IgD-negative memory B cell (primary cell): Measurements from ENCODE around the gene TAS2R19. TPM values are rescaled to one million over a fixed set of nuclear protein-coding genes. Genes with fewer than 3 reads are reported as not detected.

Experiments used
- H3K27ac Mint-ChIP-seq, 3 donors: one replicate each; pipeline ENCODE4 v1.8.0; 2020 to 2022; ENCODE audit warnings: mild to moderate bottlenecking in 3 of 3, mixed read lengths in 3 of 3, moderate library complexity in 1 of 3
- H3K27me3 Mint-ChIP-seq: one replicate; pipeline ENCODE4 v1.8.0; 2021; ENCODE audit warnings: mixed read lengths
- H3K36me3 Mint-ChIP-seq: one replicate; pipeline ENCODE4 v1.8.0; 2020; ENCODE audit warnings: mild to moderate bottlenecking, mixed read lengths
- H3K4me1 Mint-ChIP-seq, 3 donors: one replicate each; pipeline ENCODE4 v1.8.0; 2020 to 2022; ENCODE audit warnings: mixed read lengths in 3 of 3, mild to moderate bottlenecking in 1 of 3
- H3K4me3 Mint-ChIP-seq, 4 donors: one replicate each; pipeline ENCODE4 v1.8.0; 2020 to 2022; ENCODE audit warnings: mild to moderate bottlenecking in 4 of 4, mixed read lengths in 4 of 4, moderate library complexity in 3 of 4
- H3K9me3 Mint-ChIP-seq, 3 donors: one replicate each; pipeline ENCODE4 v1.8.0; 2020 to 2021; ENCODE audit warnings: mixed read lengths in 3 of 3, mild to moderate bottlenecking in 1 of 3
- polyA plus RNA-seq: library from polyadenylated mRNA; unstranded; fragments of 300-500 nt; fragmentation: Illumina TruSeq; gene quantifications from one replicate; pipeline ENCODE4 v1.2.3, GENCODE V29; 2021

TAS2R19 gene
- polyA plus RNA-seq, 1 donor from 2014 or later: not detected

DNA sequence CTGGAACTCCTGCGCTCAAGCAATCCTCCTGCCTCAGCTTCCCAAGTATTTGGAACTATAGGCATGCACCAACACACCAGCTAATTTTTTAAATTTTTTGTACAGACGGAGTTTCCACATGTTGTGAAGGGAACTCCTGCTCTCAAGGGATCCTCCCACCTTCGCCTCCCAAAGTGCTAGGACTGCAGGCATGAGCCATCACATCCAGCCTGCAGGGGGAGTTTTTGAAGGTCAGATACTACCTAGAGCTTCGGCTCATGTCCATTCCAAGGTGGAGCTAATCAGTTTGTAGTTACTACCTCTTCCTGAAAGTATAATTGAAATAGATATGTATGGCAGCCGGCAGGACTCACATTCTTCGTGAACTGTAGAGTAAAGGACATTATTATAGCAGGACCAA is 3.7 kb upstream of the TAS2R19 start:
- H3K4me3 Mint-ChIP-seq: no peak overlapping the region
- peaks cover 23% of the 10 kb centered on the region for H3K36me3 Mint-ChIP-seq
- peaks cover 0 to 9% (median 0%) of the 10 kb centered on the region in 3 donors for H3K9me3 Mint-ChIP-seq
- H3K4me1 Mint-ChIP-seq: peaks cover 4 to 6% (median 6%) of the 10 kb centered on the region in 3 donors
- no peak overlapping the region for H3K27ac Mint-ChIP-seq
- no peaks in the 10 kb centered on the region for H3K27me3 Mint-ChIP-seq

GRCh38 chr12:11023387-11023786 is 967 bp upstream of the TAS2R19 start:
- no peak overlapping the region for H3K4me3 Mint-ChIP-seq
- peaks cover 0 to 9% (median 0%) of the 10 kb centered on the region in 3 donors for H3K9me3 Mint-ChIP-seq
- peaks cover 24% of the 10 kb centered on the region for H3K36me3 Mint-ChIP-seq
- peaks cover 4 to 10% (median 9%) of the 10 kb centered on the region in 3 donors for H3K4me1 Mint-ChIP-seq
- no peak overlapping the region for H3K27ac Mint-ChIP-seq
- no peaks in the 10 kb centered on the region for H3K27me3 Mint-ChIP-seq

DNA sequence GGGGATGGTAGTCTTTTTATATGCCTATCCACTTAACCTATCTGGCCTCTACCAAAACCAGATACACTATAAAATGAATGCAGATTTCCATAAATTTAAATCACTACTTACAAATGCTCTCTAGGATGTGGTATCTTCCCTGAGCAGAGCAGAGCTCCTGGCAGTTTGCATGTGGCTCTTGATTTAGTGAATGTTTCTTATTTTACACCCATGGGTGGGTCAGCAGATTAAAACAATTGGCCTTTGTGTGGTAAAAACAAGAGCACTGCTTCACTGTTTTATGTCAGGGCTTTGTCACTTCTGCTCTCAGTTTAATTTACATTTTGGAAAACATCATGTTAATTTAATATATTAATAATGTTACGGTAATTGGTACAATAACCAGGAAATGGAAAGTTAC is 5.5 kb downstream of the TAS2R19 start:
- Mint-ChIP-seq H3K36me3 (peaks cover 16% of the 10 kb centered on the region), H3K27me3 (no peaks in the 10 kb centered on the region)

GRCh38 chr12:11015775-11016430 is 6.5 kb downstream of the TAS2R19 start:
- Mint-ChIP-seq H3K9me3 (no peaks in the 10 kb centered on the region), H3K4me1 (peaks cover 1 to 11% (median 3%) of the 10 kb centered on the region in 3 donors), H3K36me3 (peaks cover 14% of the 10 kb centered on the region), H3K27ac (no peak overlapping the region), H3K27me3 (no peaks in the 10 kb centered on the region), H3K4me3 (no peak overlapping the region)

More for the DNA sequence above, 5.5 kb downstream of the TAS2R19 start:
- H3K27ac Mint-ChIP-seq: no peak overlapping the region
- H3K4me1 Mint-ChIP-seq: peaks cover 3 to 13% (median 4%) of the 10 kb centered on the region in 3 donors
- H3K4me3 Mint-ChIP-seq: no peak overlapping the region
- H3K9me3 Mint-ChIP-seq: no peaks in the 10 kb centered on the region

DNA sequence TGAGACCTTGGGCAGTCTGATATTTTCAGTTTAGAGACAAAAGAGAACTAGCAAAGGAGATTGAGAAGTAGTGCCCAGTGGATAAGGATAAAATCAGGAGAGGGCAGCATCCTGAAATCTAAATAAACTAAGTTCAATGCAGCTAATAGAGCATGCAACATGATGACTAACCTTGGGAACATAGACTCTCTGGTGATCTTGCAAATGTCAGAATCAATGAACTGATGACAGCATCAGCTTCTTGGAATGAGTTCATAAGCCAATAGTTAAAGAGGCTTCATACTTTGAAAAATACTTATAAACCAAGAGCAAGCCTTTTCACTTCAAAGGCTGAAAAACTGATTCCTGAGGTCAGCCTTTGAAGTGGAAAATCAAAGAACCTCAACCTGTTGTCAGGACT is 8.2 kb downstream of the TAS2R19 start:
- Mint-ChIP-seq H3K9me3 (no peaks in the 10 kb centered on the region), H3K4me3 (no peak overlapping the region), H3K36me3 (peaks cover 13% of the 10 kb centered on the region), H3K27ac (no peak overlapping the region), H3K4me1 (peaks cover 1 to 11% (median 2%) of the 10 kb centered on the region in 3 donors), H3K27me3 (no peaks in the 10 kb centered on the region)

DNA sequence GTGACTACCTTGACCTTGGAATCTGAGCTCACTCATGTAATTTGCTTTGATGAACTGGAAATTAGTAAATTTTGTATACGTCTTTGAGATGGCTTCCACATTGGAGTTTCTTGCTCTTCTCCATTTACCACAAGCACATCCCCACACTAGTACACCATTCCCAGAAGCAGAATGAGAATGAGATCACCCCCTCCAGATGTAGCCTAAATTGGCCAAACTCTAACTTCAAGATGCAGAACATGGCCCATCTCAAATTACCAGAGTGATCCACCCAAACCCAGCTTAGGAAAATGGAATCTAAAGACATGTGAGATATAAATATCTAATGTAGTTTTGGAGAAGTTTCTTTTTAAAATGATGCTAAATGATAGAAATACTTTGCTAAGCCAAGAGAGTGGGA is 14.8 kb downstream of the TAS2R19 start:
- Mint-ChIP-seq H3K27me3 (no peaks in the 10 kb centered on the region), H3K36me3 (peaks cover 2% of the 10 kb centered on the region), H3K4me1 (peaks cover 0 to 2% (median 0%) of the 10 kb centered on the region in 3 donors), H3K27ac (no peak overlapping the region), H3K4me3 (no peak overlapping the region), H3K9me3 (no peaks in the 10 kb centered on the region)

- Mint-ChIP-seq H3K36me3 (peaks cover 10% of the 10 kb centered on the region), H3K4me1 (no peaks in the 10 kb centered on the region), H3K27ac (no peak within 1 kb of the TSS), H3K9me3 (peaks cover 0 to 4% (median 2%) of the 10 kb centered on the region in 3 donors), H3K4me3 (no peak within 1 kb of the TSS), H3K27me3 (no peaks in the 10 kb centered on the region)
Observed at GRCh38 chr12:10998204-10998603, 24.2 kb downstream of the TAS2R19 start, which contains the start of gene TAS2R20. Gene TAS2R20, minus strand, starts transcription at chr12:10998304. Its CDS starts 429 bp downstream, at chr12:10997875.

DNA sequence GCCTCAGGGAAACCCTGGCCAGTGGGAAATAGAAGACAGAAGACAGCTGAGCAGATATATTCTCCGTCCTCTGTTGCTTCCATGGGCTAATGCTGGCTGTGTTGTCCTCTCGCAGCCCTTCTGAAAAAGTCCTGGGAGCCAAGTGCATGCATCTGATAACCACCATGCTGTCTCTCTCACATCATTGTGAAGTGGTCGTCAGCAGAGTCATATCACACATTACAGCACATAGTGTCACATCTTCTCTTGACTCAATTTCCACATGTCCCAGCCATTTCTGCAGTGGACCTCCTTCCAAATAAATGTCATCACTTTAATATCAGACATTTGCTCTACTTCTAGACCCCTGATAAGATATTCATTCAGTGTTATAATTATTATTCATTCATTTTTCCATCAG is 28.1 kb downstream of the TAS2R19 start:
- Mint-ChIP-seq H3K9me3 (peaks cover 0 to 10% (median 6%) of the 10 kb centered on the region in 3 donors), H3K36me3 (peaks cover 14% of the 10 kb centered on the region), H3K27me3 (no peaks in the 10 kb centered on the region), H3K4me3 (no peak overlapping the region), H3K27ac (no peak overlapping the region), H3K4me1 (peaks cover 0 to 1% (median 0%) of the 10 kb centered on the region in 3 donors)

DNA sequence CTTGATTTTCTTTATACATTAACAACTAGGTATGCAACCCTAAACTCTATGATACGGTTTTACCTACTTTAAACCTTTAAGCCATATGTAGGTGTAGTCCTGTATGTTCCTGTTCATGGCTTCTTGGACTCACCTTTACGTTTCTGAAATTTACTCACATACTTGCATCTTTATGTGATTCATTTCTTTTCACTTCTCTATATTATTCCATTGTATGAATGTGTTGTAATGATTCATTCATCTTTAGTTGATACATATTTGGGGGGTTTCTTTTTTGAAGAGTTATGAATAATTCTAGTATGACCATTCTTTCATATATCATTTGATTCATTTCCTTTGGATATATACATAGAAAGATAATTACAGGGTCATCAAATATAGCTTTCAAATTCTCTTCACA is 33.3 kb downstream of the TAS2R19 start:
- Mint-ChIP-seq H3K27me3 (no peaks in the 10 kb centered on the region), H3K9me3 (peaks cover 0 to 10% (median 6%) of the 10 kb centered on the region in 3 donors), H3K27ac (no peak overlapping the region), H3K4me3 (no peak overlapping the region), H3K36me3 (peaks cover 5% of the 10 kb centered on the region), H3K4me1 (peaks cover 0 to 1% (median 1%) of the 10 kb centered on the region in 3 donors)

DNA sequence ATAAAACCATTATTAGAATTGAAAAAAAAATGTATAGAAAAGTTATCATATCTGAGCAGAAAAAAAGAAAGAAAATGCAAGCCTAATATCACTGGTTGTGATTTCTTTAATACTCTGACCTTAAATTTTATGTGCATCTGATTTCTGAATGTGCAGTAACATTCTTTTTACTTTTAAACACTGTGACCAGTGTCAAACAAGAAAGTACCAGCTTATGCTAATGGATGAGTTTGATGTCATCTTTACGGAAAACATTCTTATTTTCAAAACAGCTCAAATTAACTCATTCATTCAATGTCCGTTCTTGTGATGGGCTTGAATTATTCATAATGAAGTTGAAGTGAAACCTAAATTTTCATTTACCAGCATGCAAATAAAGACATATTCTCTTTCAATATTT is 35.6 kb downstream of the TAS2R19 start, which contains the start of gene TAS2R50:
Gene TAS2R50 (minus strand): TSS at position 101 of the 400 bp plus-strand sequence. CDS start 52 bp downstream, at position 49.
- no peak within 1 kb of the TSS for H3K4me3 Mint-ChIP-seq
- H3K27me3 Mint-ChIP-seq: no peaks in the 10 kb centered on the region
- H3K36me3 Mint-ChIP-seq: peaks cover 2% of the 10 kb centered on the region
- no peak within 1 kb of the TSS for H3K27ac Mint-ChIP-seq
- peaks cover 1 to 4% (median 4%) of the 10 kb centered on the region in 3 donors for H3K4me1 Mint-ChIP-seq
- peaks cover 0 to 10% (median 6%) of the 10 kb centered on the region in 3 donors for H3K9me3 Mint-ChIP-seq

DNA sequence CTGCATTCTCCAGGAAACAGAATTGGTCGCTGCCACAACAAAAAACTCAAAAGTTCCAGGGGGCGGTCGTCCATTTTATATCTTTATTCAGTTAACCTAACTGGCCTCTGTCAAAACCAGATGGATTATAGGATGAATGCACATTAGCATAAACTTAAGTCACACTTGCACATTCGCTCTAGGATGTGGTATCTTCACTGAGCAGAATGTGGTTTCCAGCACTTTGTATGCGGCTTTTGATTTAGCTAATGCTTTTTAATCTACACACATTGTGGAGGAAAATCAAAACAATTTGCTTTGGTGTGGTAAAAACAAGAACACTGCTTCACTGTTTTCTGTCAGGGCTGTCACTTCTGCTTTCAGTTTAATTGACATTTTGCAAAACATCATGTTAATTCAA is 40.2 kb downstream of the TAS2R19 start:
- peaks cover 2% of the 10 kb centered on the region for H3K36me3 Mint-ChIP-seq
- H3K27ac Mint-ChIP-seq: no peak overlapping the region
- peaks cover 0 to 2% (median 0%) of the 10 kb centered on the region in 3 donors for H3K9me3 Mint-ChIP-seq
- no peak overlapping the region for H3K4me3 Mint-ChIP-seq
- peaks cover 0 to 25% (median 6%) of the 10 kb centered on the region in 3 donors for H3K4me1 Mint-ChIP-seq
- no peaks in the 10 kb centered on the region for H3K27me3 Mint-ChIP-seq

DNA sequence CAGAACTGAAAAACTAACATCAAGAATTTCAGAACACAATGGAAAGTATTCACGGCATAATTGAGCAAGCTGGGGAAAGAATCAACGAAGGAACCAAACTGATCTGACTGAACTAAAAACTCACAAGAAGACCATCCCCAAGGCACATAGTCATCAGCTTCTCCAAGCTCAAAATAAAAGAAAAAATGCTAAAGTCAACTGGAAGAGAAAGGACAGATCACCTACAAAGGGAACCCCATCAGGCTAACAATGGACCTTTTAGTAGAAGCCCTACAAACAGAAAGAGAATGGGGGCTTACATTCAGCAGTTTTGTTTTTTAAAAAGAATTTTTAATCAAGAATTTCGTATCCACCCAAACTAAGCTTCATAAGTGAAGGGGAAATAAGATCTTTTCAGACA is 47.5 kb downstream of the TAS2R19 start:
- H3K4me1 Mint-ChIP-seq: peaks cover 0 to 17% (median 5%) of the 10 kb centered on the region in 3 donors
- no peak overlapping the region for H3K4me3 Mint-ChIP-seq
- peaks cover 0 to 3% (median 0%) of the 10 kb centered on the region in 3 donors for H3K9me3 Mint-ChIP-seq
- peaks cover 2% of the 10 kb centered on the region for H3K36me3 Mint-ChIP-seq
- H3K27me3 Mint-ChIP-seq: no peaks in the 10 kb centered on the region
- H3K27ac Mint-ChIP-seq: no peak overlapping the region

Other genes starting within 250 kb of the TAS2R19 start
- gene TAS2R7, start 220.0 kb downstream of the TAS2R19 start, polyA plus RNA-seq: not detected
- gene TAS2R8, start 215.3 kb downstream of the TAS2R19 start, polyA plus RNA-seq: not detected
- gene TAS2R9, start 212.5 kb downstream of the TAS2R19 start, polyA plus RNA-seq: not detected
- gene TAS2R10, start 196.3 kb downstream of the TAS2R19 start, polyA plus RNA-seq: not detected
- 3.5 TPM for gene PRR4, start 173.1 kb downstream of the TAS2R19 start, polyA plus RNA-seq
- 15.1 TPM for gene PRH1, start 138.4 kb downstream of the TAS2R19 start, polyA plus RNA-seq
- not detected for gene TAS2R13, start 113.1 kb downstream of the TAS2R19 start, polyA plus RNA-seq
- not detected for gene PRH2, start 93.4 kb downstream of the TAS2R19 start, polyA plus RNA-seq
- gene TAS2R14, start 83.4 kb downstream of the TAS2R19 start, polyA plus RNA-seq: 1.0 TPM
- gene TAS2R50, start 35.7 kb downstream of the TAS2R19 start, polyA plus RNA-seq: not detected
- not detected for gene TAS2R20, start 24.3 kb downstream of the TAS2R19 start, polyA plus RNA-seq
- gene TAS2R31, start 8.8 kb upstream of the TAS2R19 start, polyA plus RNA-seq: not detected
- not detected for gene TAS2R46, start 39.7 kb upstream of the TAS2R19 start, polyA plus RNA-seq
- gene TAS2R43, start 69.7 kb upstream of the TAS2R19 start, polyA plus RNA-seq: not detected
- gene TAS2R30, start 112.0 kb upstream of the TAS2R19 start, polyA plus RNA-seq: 0.13 TPM
- 6.1 TPM for gene SMIM10L1, start 148.6 kb upstream of the TAS2R19 start, polyA plus RNA-seq
- not detected for gene TAS2R42, start 164.3 kb upstream of the TAS2R19 start, polyA plus RNA-seq
- gene PRB3, start 247.1 kb upstream of the TAS2R19 start, polyA plus RNA-seq: not detected